Transverse colon (tissue), 4 donors: Measurements from ENCODE around the gene RAP1GAP2. TPM values are rescaled to one million over a fixed set of nuclear protein-coding genes. Genes with fewer than 3 reads are reported as not detected.

Source experiments
- DNase-seq: peaks from one replicate; pipeline ENCODE4 v3.0.0-alpha.2; 2019
- H3K27ac ChIP-seq, 4 donors: fragments of 200-600 bp; sonication (generic); 2 replicates each; pipeline ENCODE4 v1.5.1; 2016 to 2018; ENCODE audit warnings: inconsistent platforms in 4 of 4
- H3K27me3 ChIP-seq: fragments of 200-600 bp; sonication (generic); 2 replicates; pipeline ENCODE4 v1.5.1; 2017; ENCODE audit warnings: inconsistent platforms
- H3K36me3 ChIP-seq, 4 donors: fragments of 200-600 bp; sonication (generic); 2 replicates each; pipeline ENCODE4 v1.5.1; 2017 to 2019; ENCODE audit warnings: inconsistent platforms in 4 of 4
- H3K4me1 ChIP-seq, 4 donors: fragments of 200-600 bp; sonication (generic); 2 replicates each; pipeline ENCODE4 v1.5.1; 2017 to 2020; ENCODE audit warnings: inconsistent platforms in 4 of 4
- H3K4me3 ChIP-seq, 4 donors: fragments of 200-600 bp; sonication (generic); 1 replicate in 1 of 4; 2 replicates in 3 of 4; pipeline versions ENCODE4 v1.5.1 to v1.6.1; 2017 to 2019; ENCODE audit warnings: inconsistent platforms in 4 of 4
- H3K9me3 ChIP-seq, 2 donors: fragments of 200-600 bp; sonication (generic); 2 replicates each; pipeline ENCODE4 v1.5.1; 2017 to 2019; ENCODE audit warnings: inconsistent platforms in 2 of 2
- EP300 ChIP-seq: sonication (generic); formaldehyde crosslinking; IDR thresholded peaks from one replicate; pipeline ENCODE4 v1.6.1; 2017; ENCODE audit warnings: antibody characterized with exemption, low read depth
- POLR2A ChIP-seq: fragments of 450-650 bp; IDR thresholded peaks from one replicate; pipeline ENCODE4 v1.6.1; 2016; ENCODE audit warnings: antibody characterized with exemption, mild to moderate bottlenecking, moderate library complexity
- POLR2AphosphoS5 ChIP-seq, 3 donors: sonication (generic); formaldehyde crosslinking; IDR thresholded peaks; one replicate each; pipeline ENCODE4 v1.6.1; 2016; ENCODE audit warnings: antibody characterized with exemption in 3 of 3
- WGBS, 2 donors: methylation state at CpG; one replicate each; pipeline ENCODE4 v1.1.5; 2018; ENCODE audit warnings: low coverage in 1 of 2; 5-methylcytosine and 5-hydroxymethylcytosine counted together
- in situ Hi-C, 4 donors: fragments of 200-750 bp; cut with MboI; loops; one replicate each; pipeline versions ENCODE4 v1.15.0 to v1.15.1; 2017; ENCODE audit warnings: low sequenced_read_pairs in 3 of 4, low pct_ligation_motif_present in 1 of 4, low pct_unique_long_range_greater_than_20kb in 1 of 4
- intact Hi-C: fragments of 100-400 bp; cut with DNase I; formaldehyde crosslinking; loops from one replicate; pipeline ENCODE4 v1.15.1; 2023; ENCODE audit warnings: low total_unique reads
- total RNA-seq, 4 donors: library from RNA; depleted of rRNA; stranded (reverse); fragments of >200 nt; gene quantifications; one replicate each; pipeline ENCODE4 v1.1.0, GENCODE V29; 2016
- TF ChIP-seq, protein P1 (sequence below), 5 experiments: fragments of 200-600 bp in 3 of 5; fragments of 450-650 bp in 2 of 5; sonication (generic) in 3 of 5; IDR thresholded peaks; 1 replicate in 2 of 5; 2 replicates in 3 of 5; pipeline ENCODE4 v1.5.1; 2016 to 2017; ENCODE audit warnings: antibody characterized with exemption in 5 of 5, inconsistent platforms in 3 of 5, mild to moderate bottlenecking in 2 of 5, moderate library complexity in 1 of 5

RAP1GAP2 gene
- total RNA-seq, 4 donors from 2014 or later, result 23.0 to 39.6 (median 33.9) TPM

GRCh38 chr17:3002538-3003295, 206.5 kb downstream of the RAP1GAP2 start:
- H3K9me3 ChIP-seq, result no peaks in the 10 kb centered on the region
- no peaks in the 10 kb centered on the region for H3K36me3 ChIP-seq
- H3K27ac ChIP-seq, result peak overlapping the region; percentile 73 to 88 (median 83)
- intact Hi-C loops (loop anchor here (5.0 kb wide), 1 partner anchor 35 kb away; no protein-coding TSS in a partner anchor), in situ Hi-C loops (loop anchor here in 2 of 4 donors (25.0 kb wide), 1 partner anchor 165 kb away; no protein-coding TSS in a partner anchor)
- H3K4me1 ChIP-seq, result peaks cover 17 to 27% (median 22%) of the 10 kb centered on the region in 4 donors
- H3K4me3 ChIP-seq, result no peak overlapping the region
- peak; percentile 65 for DNase-seq
- TF ChIP-seq, protein P1, sequence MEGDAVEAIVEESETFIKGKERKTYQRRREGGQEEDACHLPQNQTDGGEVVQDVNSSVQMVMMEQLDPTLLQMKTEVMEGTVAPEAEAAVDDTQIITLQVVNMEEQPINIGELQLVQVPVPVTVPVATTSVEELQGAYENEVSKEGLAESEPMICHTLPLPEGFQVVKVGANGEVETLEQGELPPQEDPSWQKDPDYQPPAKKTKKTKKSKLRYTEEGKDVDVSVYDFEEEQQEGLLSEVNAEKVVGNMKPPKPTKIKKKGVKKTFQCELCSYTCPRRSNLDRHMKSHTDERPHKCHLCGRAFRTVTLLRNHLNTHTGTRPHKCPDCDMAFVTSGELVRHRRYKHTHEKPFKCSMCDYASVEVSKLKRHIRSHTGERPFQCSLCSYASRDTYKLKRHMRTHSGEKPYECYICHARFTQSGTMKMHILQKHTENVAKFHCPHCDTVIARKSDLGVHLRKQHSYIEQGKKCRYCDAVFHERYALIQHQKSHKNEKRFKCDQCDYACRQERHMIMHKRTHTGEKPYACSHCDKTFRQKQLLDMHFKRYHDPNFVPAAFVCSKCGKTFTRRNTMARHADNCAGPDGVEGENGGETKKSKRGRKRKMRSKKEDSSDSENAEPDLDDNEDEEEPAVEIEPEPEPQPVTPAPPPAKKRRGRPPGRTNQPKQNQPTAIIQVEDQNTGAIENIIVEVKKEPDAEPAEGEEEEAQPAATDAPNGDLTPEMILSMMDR (IDR thresholded peaks at IDR 0.05), result no peak
- TF ChIP-seq POLR2AphosphoS5 (IDR thresholded peaks at IDR 0.05), result peak in 1 of 3 donors; percentile 15
- WGBS, 2 donors, result 62% methylated on average over 14 of the region's 14 CpGs; no CpG with 5 or more reads in 1 of the 2 donors
- no peaks in the 10 kb centered on the region for H3K27me3 ChIP-seq

DNA sequence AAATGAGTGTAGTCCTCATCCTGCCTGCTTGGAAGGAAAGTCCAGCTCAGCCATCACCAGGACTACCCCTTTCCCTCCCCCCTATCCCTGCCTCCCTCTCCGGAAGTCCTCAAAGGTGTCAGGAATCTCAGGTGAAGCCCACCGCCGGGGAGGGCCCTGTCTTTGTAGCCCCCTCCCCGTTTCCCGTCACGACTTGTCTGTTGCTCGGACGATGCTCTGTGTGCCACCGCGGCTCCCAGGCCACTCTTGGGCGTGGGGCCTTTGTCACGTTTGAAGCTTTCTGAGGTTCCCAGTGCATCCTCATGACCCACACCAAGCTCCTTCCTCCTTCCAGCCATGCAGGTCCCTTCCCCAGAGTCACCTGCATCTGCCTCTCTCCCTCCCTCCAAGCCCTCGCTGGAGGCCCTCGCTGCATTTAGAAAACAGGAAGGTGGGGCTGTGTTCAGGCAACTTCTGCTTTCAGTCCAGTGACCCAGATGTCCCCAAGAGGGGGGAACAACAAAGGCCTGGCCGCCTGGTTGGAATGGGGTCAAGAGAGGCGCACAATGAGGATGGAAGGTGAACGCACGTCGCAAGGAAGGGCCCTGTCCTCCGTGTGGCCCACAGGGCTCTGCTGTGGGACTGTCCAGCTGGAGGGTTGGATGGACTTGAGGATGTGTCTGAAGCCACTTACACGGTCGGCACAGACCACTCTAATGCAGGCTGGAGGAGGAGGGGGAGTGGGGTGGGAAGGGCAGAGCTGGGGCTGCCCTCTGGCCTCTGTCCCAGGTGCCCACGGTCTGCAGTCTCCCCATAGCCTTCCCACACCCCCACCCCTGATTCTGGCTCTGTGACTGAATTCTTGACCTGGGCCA, 207.3 kb downstream of the RAP1GAP2 start:
- H3K36me3 ChIP-seq, result no peaks in the 10 kb centered on the region

GRCh38 chr17:3004150-3004801, 208.0 kb downstream of the RAP1GAP2 start:
- 7% methylated on average over 36 of the region's 36 CpGs; no CpG with 5 or more reads in 1 of the 2 donors for WGBS, 2 donors
- DNase-seq, result peak; percentile 99
- peak overlapping the region in 1 of 4 donors; percentile 33 for H3K4me3 ChIP-seq
- no peaks in the 10 kb centered on the region for H3K9me3 ChIP-seq
- H3K36me3 ChIP-seq, result no peaks in the 10 kb centered on the region
- in situ Hi-C loops (loop anchor here in 2 of 4 donors (25.0 kb wide), 1 partner anchor 167 kb away; no protein-coding TSS in a partner anchor), intact Hi-C loops (loop anchor here (2.0 to 5.0 kb wide), 2 partner anchors 37 to 155 kb away; no protein-coding TSS in a partner anchor)
- peak overlapping the region; percentile 73 to 88 (median 83) for H3K27ac ChIP-seq
- no peaks in the 10 kb centered on the region for H3K27me3 ChIP-seq
- TF ChIP-seq, protein P1 (IDR thresholded peaks at IDR 0.05), result no peak
- TF ChIP-seq EP300 (peak; percentile 80), POLR2AphosphoS5 (IDR thresholded peaks at IDR 0.05) (peak; percentile 63 to 92 (median 91)), POLR2A (no peak)
- H3K4me1 ChIP-seq, result peaks cover 17 to 27% (median 22%) of the 10 kb centered on the region in 4 donors

More for the DNA sequence above, 207.3 kb downstream of the RAP1GAP2 start:
- TF ChIP-seq POLR2A (peak; percentile 14), POLR2AphosphoS5 (IDR thresholded peaks at IDR 0.05) (no peak), EP300 (no peak)
- TF ChIP-seq, protein P1 (IDR thresholded peaks at IDR 0.05), result no peak
- DNase-seq, result peak; percentile 67
- no peaks in the 10 kb centered on the region for H3K27me3 ChIP-seq
- H3K9me3 ChIP-seq, result no peaks in the 10 kb centered on the region
- intact Hi-C loops, result loop anchor here (2.0 to 5.0 kb wide), 2 partner anchors 36 to 155 kb away; no protein-coding TSS in a partner anchor
- peak overlapping the region; percentile 73 to 88 (median 83) for H3K27ac ChIP-seq
- in situ Hi-C loops, result loop anchor here in 2 of 4 donors (25.0 kb wide), 1 partner anchor 166 kb away; no protein-coding TSS in a partner anchor
- peak overlapping the region in 1 of 4 donors; percentile 33 for H3K4me3 ChIP-seq
- peaks cover 17 to 27% (median 22%) of the 10 kb centered on the region in 4 donors for H3K4me1 ChIP-seq
- 40 to 49% methylated on average over 1 to 23 of the region's 23 CpGs for WGBS, 2 donors
